Measurements from ENCODE around the gene ADCY10.
"Not testable (repeated sequence)": the region's sequence is repeated elsewhere in the genome, so short reads cannot be mapped to it uniquely, and the experiment has no call there.

ADCY10 gene

GRCh38 chr1:167856711-167857418 is 57.1 kb downstream of the ADCY10 start:
- no peak for DNase-seq

GRCh38 chr1:167854184-167854583 is 59.8 kb downstream of the ADCY10 start:
- no peak for DNase-seq

DNA sequence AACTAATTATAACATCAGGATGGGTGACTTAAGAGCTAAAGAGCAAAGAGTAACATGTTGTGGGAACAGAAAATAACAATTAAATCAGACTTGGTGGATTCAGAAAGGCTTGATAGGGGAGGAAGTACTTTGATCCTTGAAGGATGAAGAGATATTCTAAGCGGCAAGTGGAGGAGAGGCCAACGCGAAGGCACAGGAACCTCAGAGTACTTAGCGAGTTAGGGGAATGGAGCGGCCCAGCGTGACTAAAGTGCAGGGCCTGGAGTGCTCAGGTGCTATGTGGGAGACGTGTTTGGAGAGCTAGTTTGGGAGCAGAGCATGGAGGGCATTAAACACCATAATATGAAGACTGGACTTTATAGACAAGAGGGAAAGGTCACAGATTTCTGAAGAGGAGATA is 64.3 kb downstream of the ADCY10 start:
- no peak for DNase-seq

DNA sequence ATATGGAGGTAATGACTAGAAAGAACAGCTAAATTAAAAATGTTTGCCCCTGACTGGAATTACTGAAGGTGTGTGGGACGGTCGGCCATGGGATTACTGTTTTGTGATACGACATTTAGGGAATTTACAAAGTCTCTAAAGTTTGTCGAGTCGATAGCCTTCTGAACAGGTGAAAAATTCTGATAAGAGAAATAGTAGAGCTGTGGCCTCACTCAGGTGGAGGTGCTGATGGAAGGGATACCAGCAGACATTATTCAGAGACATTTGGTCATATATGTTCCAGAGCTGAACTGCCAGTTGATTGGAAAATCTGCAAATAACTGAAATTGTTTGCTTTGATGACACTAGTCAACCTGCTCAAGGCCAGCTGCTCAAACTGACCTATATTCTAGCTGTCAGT is 71.1 kb downstream of the ADCY10 start:
- DNase-seq: no peak

GRCh38 chr1:167841530-167841929 is 72.4 kb downstream of the ADCY10 start:
- DNase-seq: no peak

GRCh38 chr1:167839009-167839408 is 74.9 kb downstream of the ADCY10 start:
- no peak for DNase-seq

GRCh38 chr1:167837326-167837725 is 76.6 kb downstream of the ADCY10 start:
- DNase-seq: no peak

GRCh38 chr1:167836197-167836596 is 77.7 kb downstream of the ADCY10 start:
- DNase-seq: no peak

DNA sequence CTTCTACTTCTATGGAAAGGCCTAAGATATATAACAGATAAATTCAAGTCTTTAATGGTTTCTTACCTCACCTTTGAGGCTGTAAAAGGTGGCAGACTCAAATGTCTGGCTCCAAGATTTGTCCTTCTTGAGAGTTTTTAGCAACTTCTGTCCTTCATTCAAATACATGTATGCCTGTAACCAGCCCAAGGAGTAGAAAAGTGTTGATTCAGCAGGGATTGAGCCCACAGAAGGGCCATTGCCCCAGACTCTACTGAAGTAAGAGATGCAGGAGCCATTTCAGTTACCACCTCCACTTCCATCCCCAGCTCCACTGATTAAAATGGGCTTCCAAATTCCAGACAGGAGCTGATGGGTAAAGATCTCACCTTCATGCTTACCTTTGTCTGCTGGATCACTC is 80.0 kb downstream of the ADCY10 start:
- no peak for DNase-seq

DNA sequence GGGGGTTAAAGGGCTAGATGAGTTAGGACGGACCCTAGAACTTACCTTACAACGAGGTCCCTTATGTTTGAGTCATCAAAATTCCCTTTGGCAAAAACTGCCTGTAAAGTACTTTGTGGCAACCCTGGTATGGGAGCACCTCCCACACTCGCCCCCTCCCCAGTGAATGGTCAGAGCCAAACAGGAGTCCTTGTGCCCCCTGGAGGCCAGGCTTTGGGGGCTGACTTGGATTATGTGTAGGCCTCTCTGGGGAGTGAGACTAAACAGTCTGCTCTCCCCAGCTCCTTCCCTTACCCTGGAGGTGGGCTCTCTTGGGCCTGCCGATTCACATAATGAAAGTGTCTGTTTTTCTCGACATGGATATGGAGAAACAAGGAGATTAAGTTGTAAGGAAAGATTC is 81.2 kb downstream of the ADCY10 start:
- no peak for DNase-seq

- not testable (repeated sequence) for DNase-seq
Measured at GRCh38 chr1:167830668-167831067, 83.3 kb downstream of the ADCY10 start.

GRCh38 chr1:167829868-167830267 is 84.1 kb downstream of the ADCY10 start:
- DNase-seq: no peak

- no peak for DNase-seq
Measured at GRCh38 chr1:167826127-167826526, 87.8 kb downstream of the ADCY10 start.

DNA sequence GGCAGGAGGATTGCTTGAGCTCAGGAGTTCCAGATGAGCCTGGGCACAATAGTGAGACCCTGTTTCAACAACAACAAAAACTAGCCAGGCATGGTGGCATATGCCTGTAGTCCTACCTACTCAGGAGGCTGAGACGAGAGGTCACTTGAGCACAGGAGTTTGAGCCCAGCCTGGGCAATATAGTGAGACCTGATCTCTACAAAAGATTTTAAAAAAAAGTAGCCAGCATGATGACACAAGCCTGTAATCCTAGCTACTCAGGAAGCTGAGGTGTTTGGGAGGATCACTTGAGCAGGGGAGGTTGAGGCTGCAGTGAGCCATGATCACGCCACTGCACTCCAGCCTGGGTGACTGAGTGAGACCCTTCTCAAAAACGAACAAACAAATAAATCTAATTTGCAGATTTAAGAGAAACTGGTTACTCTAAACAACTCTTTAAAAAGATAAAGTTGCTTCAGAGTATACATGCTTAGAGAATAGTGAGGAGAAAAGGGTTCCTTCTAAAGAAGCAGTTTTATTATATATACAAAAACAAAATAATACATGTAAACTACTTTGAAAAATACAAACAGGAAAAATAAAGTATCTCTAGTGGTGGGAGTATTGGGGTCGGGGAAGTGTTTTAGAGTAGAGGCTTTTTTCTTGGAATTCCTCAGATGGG is 88.4 kb downstream of the ADCY10 start:
- no peak for DNase-seq

DNA sequence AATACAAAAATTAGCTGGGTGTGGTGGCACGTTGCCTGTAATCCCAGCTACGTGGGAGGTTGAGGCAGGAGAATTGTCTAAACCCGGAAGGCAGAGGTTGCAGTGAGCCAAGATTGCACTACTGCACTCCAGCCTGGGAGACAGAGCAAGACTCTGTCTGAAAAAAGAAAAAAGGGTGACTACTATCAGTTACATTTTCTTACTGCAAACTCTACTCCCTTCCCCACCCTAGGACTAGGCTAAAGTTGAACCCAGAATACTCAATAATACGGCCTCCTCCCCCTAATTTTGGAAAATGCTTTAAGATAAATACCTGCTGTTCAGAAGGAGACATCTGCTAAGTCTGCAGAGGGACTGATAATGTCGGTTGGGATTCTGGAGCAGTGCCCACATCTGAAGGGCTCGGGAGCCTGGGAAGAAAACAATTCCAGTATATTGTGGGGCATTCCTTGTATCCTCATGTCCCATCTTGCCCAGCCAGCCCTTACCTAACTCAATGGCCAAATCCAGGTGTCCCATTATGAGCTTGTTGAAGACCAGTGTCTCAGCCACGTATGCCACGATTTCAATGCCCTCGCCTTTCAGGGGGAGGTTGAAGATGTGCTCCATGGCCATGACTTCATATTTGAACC is 89.7 kb downstream of the ADCY10 start:
- DNase-seq: no peak

DNA sequence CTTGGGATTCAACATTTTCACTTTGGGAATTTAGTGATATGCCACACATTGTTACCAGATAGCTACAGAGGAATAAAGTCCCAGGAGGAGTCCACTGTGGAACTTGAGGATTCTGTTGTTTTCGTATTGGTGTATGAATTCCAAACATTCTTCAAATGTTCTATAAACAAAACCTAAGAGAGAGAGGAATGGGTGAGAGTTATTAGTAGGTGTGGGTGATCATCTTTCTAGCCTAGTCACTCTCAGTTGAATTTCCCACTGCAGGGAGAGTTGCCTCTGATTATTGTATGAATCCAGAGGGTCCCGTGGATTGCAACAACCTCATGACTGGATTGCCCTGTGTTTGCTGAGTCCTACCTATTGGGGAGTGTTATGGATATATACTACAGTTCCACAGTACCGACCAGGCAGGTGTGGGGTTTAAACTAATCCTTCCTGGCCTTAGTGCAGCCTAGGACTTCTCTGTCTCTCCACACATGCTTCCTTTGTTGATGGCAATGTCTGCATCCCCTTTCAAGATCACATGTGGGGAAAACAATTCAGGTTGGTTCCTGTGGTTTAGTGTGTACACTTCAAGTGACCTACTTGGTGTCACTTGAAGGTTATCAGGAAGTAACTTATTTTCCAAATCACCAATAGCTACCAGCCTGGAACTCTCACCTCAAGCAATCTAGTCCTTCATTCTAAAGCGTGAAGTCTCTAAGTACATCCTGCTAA is 91.8 kb downstream of the ADCY10 start:
- DNase-seq: no peak

DNA sequence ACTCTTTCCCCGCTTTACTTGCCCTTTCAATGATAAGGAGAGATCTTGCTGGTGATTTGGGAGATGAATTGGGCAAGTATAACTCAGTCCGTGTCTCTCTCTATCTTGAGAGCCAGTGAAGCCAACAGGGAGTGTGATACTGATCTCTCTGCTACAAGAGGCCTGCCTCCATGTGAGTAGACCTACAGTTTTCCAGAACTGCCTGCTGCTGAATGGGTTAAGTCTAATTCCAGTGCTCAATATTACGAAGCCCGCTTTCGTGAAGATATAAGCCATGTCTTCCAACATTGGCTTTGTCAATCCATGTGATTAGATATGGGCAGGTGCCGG is 92.6 kb downstream of the ADCY10 start:
- no peak for DNase-seq

- no peak for DNase-seq
Measured at GRCh38 chr1:167820684-167821355, 93.1 kb downstream of the ADCY10 start.

GRCh38 chr1:167819849-167820683 is 93.9 kb downstream of the ADCY10 start:
- DNase-seq: peak; percentile 97

DNA sequence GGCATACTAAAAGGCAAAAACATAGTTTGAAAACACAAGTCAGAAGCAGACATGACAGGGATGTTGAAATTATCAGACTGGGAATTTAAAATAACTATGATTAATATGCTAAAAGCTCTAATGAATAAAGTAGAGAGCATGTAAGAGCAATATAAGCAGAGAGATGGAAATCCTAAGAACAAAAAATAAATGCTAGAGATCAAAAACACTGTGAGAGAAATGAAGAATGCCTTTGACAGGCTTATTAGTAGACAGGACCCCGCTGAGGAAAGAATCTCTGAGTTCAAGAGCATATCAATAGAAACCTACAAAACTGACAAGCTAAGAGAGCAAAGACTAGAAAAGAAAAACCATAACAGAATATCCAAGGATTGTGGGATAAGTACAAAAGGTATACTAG is 98.3 kb downstream of the ADCY10 start:
- no peak for DNase-seq

DNA sequence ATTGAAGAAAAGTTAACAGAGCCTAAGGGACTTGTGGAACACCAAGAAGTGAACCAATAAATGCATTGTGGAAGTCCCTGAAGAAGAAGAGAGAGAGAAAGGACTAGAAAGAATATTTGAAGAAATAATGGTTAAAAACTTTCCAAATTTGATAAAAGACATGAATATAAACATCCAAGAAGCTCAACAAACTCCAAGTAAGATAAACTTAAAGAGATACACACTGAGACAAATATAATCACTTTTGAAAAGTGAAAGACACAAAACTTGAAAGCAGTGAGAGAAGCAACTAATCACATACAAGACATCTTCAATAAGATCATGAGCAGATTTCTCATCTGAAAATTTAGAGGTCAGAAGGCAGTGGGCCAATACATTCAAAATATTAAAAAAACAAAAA is 101.0 kb downstream of the ADCY10 start:
- DNase-seq: no peak

- DNase-seq: no peak
Measured at GRCh38 chr1:167808690-167809089, 105.2 kb downstream of the ADCY10 start.

Measured in fibroblast of skin of abdomen (primary cell).